OCI-LY1 (cell line): ENCODE measurements around the gene GXYLT1.

Experiments used
- CTCF ChIP-seq: fragments of 200-600 bp; sonication (generic), shearing (Covaris generic); IDR thresholded peaks from 2 replicates; pipeline ENCODE4 v1.5.1; 2017; ENCODE audit warnings: mild to moderate bottlenecking, antibody characterized with exemption, low read length, moderate library complexity, mixed read lengths
- EZH2 ChIP-seq: fragments of 200-600 bp; sonication (generic), shearing (Covaris generic); IDR thresholded peaks from 2 replicates; pipeline ENCODE4 v1.8.0; 2017; ENCODE audit warnings: borderline replicate concordance, mixed run types, mild to moderate bottlenecking, antibody characterized with exemption, low read length, moderate library complexity, mixed read lengths

- TF ChIP-seq CTCF (no peak), EZH2 (no peak)
These were observed 45.2 kb downstream of the GXYLT1 start for GRCh38 chr12:42099433-42099832.
